Posterior vena cava (tissue), 2 donors: ENCODE measurements around the gene GTSF1L. TPM values are rescaled to one million over a fixed set of nuclear protein-coding genes. Genes with fewer than 3 reads are reported as not detected.

ENCODE experiments used
- DNase-seq: peaks from one replicate; pipeline ENCODE4 v3.0.0-alpha.2; 2020; ENCODE audit warnings: low spot score
- intact Hi-C, 2 donors: fragments of 100-400 bp; cut with DNase I; formaldehyde crosslinking; loops; one replicate each; pipeline versions ENCODE4 v1.14.1 to v1.14.2; 2022 to 2023
- total RNA-seq, 2 donors: library from RNA; stranded (reverse); fragmentation: NEBNext Ultra II Directional; extraction: Animal tissue kit (Norgen Biotek cat#: 25700); gene quantifications; one replicate each; pipeline ENCODE4 v1.2.1, GENCODE V29; 2021
- donor health status: DM: yes; HTN: yes; CAD: no.
- donor health status: DM: yes; HTN: yes; CAD: no.

Gene GTSF1L
- total RNA-seq, 2 donors from 2014 or later: not detected

DNA sequence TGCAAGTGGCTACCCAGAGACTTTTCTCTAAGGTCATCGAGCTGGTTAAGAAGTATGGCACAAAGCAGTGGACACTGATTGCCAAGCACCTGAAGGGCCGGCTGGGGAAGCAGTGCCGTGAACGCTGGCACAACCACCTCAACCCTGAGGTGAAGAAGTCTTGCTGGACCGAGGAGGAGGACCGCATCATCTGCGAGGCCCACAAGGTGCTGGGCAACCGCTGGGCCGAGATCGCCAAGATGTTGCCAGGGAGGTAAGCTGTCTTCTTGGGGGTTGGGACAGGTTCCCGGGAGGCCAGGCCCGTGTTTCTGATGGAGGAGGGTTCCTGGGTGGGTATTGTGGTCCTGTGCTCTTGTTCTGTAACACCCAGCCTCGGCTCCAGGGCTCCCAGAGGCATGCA, 40.0 kb downstream of the GTSF1L start:
- no peak for DNase-seq
- intact Hi-C loops: no loop called here

DNA sequence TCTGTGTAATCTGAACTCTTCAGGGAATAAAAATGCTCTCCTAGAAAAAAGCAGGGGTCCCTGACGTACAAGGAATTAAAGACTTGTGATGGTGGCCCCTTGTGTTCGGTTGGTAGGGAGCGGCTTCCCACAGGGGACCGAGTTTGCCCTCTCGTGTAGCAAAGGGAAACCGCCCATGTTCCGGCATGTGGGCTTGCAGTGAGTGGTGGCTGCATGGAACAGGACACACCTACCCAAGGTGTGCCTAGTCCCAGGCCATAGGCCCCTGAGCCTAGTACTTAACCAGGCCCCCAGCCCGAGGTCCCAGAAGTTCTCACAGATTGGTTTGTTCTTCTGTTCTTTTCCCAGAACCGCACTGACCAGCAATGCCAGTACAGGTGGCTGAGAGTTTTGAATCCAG, 44.4 kb downstream of the GTSF1L start:
- intact Hi-C loops: no loop called here
- DNase-seq: no peak

DNA sequence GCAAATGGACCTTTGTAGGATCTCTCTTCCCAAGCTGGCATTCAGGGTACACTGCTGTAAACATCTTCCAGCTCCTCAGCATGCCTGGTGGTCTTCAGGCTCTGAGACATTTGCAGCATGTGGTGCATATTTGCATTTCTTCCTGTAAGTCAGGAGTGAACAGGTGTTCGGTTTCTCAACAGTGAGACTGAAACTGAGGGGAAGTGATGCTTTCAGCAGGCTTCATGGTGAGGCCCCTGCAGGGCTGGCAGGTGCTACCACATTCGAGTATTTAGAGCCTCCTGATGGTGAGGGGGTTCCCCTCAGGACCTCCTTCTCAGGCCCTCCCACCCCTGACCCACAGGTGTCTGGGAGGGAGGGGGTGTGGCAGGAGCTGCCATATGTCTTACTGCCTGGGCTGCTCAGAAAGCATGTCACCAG, 44.8 kb downstream of the GTSF1L start:
- intact Hi-C loops: no loop called here
- no peak for DNase-seq

DNA sequence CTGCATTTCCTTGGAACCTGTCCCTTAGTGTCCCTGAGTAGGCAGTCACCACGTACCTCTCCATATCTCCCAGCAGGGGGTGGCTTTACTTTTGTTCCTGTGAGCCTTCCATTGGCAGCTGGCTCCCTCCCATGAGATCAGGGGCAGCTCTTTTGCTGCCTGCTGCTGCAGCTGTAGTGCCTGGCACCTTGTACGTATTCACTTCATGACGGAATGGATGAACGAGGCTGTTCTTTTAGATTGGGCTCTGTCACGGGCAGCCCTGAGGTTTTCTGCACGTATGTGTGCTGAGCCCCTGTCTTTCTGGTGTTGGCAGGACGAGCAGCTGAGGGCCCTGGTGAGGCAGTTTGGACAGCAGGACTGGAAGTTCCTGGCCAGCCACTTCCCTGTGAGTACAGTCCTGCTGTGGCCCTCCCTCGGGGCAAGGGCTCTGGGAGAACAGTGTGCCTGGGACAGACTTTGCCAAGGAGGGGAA, 45.3 kb downstream of the GTSF1L start:
- intact Hi-C loops: no loop called here
- DNase-seq: no peak

DNA sequence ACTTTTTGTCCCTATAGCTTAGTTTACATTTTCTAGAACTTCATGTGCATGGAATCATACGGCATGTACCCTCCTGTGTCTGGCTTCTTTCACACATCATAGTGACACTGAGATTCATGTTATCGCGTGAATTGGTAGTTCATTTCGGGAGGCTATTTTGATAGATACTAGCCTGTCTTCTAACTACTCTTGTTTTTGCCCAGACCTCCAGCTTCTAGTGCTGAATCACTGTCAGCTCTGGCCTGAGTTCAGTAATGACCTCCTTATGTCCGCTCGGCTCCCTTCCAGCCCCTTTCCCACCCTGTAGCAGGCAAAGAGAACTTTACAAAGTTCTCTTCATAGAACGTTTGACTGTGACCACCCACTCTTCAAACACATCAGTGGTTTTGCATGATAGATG, 45.8 kb downstream of the GTSF1L start:
- DNase-seq: no peak
- intact Hi-C loops: no loop called here

DNA sequence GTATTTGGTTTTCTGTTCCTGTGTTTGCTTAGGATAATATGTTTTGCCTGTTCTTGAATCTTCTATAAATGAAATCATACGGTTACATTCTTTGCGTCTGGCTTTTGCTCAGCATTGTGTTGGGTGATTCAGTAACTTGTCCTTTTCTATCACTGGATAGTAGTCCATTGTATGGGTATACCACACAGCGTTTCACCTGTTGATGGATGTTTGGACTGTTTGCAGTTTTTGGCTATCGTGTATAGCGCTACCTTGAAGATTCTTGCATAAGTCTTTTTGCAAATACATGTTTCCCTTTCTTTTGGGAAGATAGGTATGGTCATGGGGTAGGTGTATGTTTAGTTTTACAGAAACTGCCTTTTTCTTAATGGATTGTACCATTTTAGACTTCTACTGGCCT, 50.4 kb downstream of the GTSF1L start:
- intact Hi-C loops: no loop called here
- no peak for DNase-seq

Other genes with a start within 250 kb of the GTSF1L start
- 1 to 10 TPM; 6.7 to 7.1 TPM for gene L3MBTL1, start 219.3 kb downstream of the GTSF1L start, total RNA-seq
- 1 to 10 TPM in 1 of 2 donors, under 1 TPM in 1; 0.76 to 1.3 TPM for gene SGK2, start 168.0 kb downstream of the GTSF1L start, total RNA-seq
- gene IFT52, start 136.1 kb downstream of the GTSF1L start, total RNA-seq: 10 to 100 TPM; 26.7 to 30.1 TPM
- under 1 TPM; 0.24 to 0.60 TPM for gene MYBL2, start 59.9 kb downstream of the GTSF1L start, total RNA-seq
- gene TOX2, start 187.8 kb upstream of the GTSF1L start, total RNA-seq: 1 to 10 TPM; 1.1 to 1.5 TPM